Measurements from ENCODE around the gene C16orf92. TPM values are rescaled to one million over a fixed set of nuclear protein-coding genes. Genes with fewer than 3 reads are reported as not detected.
"Not testable (repeated sequence)": the region's sequence is repeated elsewhere in the genome, so short reads cannot be mapped to it uniquely, and the experiment has no call there.

The C16orf92 gene
- polyA plus RNA-seq, 2 donors = not detected

- H3K4me1 ChIP-seq (ENCODE audit: control insufficient read depth in 2 of 2, insufficient read depth in 2 of 2, low read length in 1 of 2) = peaks cover 0 to 2% of the 10 kb centered on the region in 2 donors
- no peak overlapping the region for H3K27ac ChIP-seq (ENCODE audit: low read depth in 2 of 2, low read length in 1 of 2)
- H3K36me3 ChIP-seq (ENCODE audit: control insufficient read depth in 2 of 2, insufficient read depth in 2 of 2, low read length in 1 of 2) = no peaks in the 10 kb centered on the region
- no peak overlapping the region for H3K4me3 ChIP-seq (ENCODE audit: low read depth in 1 of 2, low read length in 2 of 2)
- H3K27me3 ChIP-seq (ENCODE audit: control insufficient read depth in 1 of 2, insufficient read depth in 2 of 2, low read length in 2 of 2) = peaks cover 0 to 17% of the 10 kb centered on the region in 2 donors
- no peaks in the 10 kb centered on the region for H3K9me3 ChIP-seq (ENCODE audit: control insufficient read depth in 2 of 2, insufficient read depth in 1 of 2, low read depth in 1 of 2, low read length in 1 of 2)
- 25% methylated on average over 12 of the region's 12 CpGs for WGBS, 2 donors
Observed at GRCh38 chr16:30032083-30032819, 9.3 kb downstream of the C16orf92 start.

GRCh38 chr16:30033270-30033669 is 10.3 kb downstream of the C16orf92 start:
- H3K4me3 ChIP-seq (ENCODE audit: low read depth in 1 of 2, low read length in 2 of 2) = no peak overlapping the region
- peaks cover 0 to 2% of the 10 kb centered on the region in 2 donors for H3K4me1 ChIP-seq (ENCODE audit: control insufficient read depth in 2 of 2, insufficient read depth in 2 of 2, low read length in 1 of 2)
- WGBS, 2 donors = 67 to 68% methylated on average over 7 of the region's 7 CpGs
- H3K36me3 ChIP-seq (ENCODE audit: control insufficient read depth in 2 of 2, insufficient read depth in 2 of 2, low read length in 1 of 2) = no peaks in the 10 kb centered on the region
- H3K27ac ChIP-seq (ENCODE audit: low read depth in 2 of 2, low read length in 1 of 2) = no peak overlapping the region
- no peaks in the 10 kb centered on the region for H3K9me3 ChIP-seq (ENCODE audit: control insufficient read depth in 2 of 2, insufficient read depth in 1 of 2, low read depth in 1 of 2, low read length in 1 of 2)
- peaks cover 0 to 17% of the 10 kb centered on the region in 2 donors for H3K27me3 ChIP-seq (ENCODE audit: control insufficient read depth in 1 of 2, insufficient read depth in 2 of 2, low read length in 2 of 2)

- 66 to 71% methylated on average over 5 of the region's 5 CpGs for WGBS, 2 donors
- no peaks in the 10 kb centered on the region for H3K9me3 ChIP-seq (ENCODE audit: control insufficient read depth in 2 of 2, insufficient read depth in 1 of 2, low read depth in 1 of 2, low read length in 1 of 2)
- no peaks in the 10 kb centered on the region for H3K27me3 ChIP-seq (ENCODE audit: control insufficient read depth in 1 of 2, insufficient read depth in 2 of 2, low read length in 2 of 2)
- no peak overlapping the region for H3K27ac ChIP-seq (ENCODE audit: low read depth in 2 of 2, low read length in 1 of 2)
- no peaks in the 10 kb centered on the region for H3K4me1 ChIP-seq (ENCODE audit: control insufficient read depth in 2 of 2, insufficient read depth in 2 of 2, low read length in 1 of 2)
- no peaks in the 10 kb centered on the region for H3K36me3 ChIP-seq (ENCODE audit: control insufficient read depth in 2 of 2, insufficient read depth in 2 of 2, low read length in 1 of 2)
- H3K4me3 ChIP-seq (ENCODE audit: low read depth in 1 of 2, low read length in 2 of 2) = no peak overlapping the region
Observed at GRCh38 chr16:30040221-30040620, 17.2 kb downstream of the C16orf92 start.

GRCh38 chr16:30040690-30041089 is 17.7 kb downstream of the C16orf92 start:
- not testable (repeated sequence) for H3K9me3 ChIP-seq (ENCODE audit: control insufficient read depth in 2 of 2, insufficient read depth in 1 of 2, low read depth in 1 of 2, low read length in 1 of 2); H3K4me3 ChIP-seq (ENCODE audit: low read depth in 1 of 2, low read length in 2 of 2); H3K4me1 ChIP-seq (ENCODE audit: control insufficient read depth in 2 of 2, insufficient read depth in 2 of 2, low read length in 1 of 2); H3K36me3 ChIP-seq (ENCODE audit: control insufficient read depth in 2 of 2, insufficient read depth in 2 of 2, low read length in 1 of 2); H3K27me3 ChIP-seq (ENCODE audit: control insufficient read depth in 1 of 2, insufficient read depth in 2 of 2, low read length in 2 of 2); H3K27ac ChIP-seq (ENCODE audit: low read depth in 2 of 2, low read length in 1 of 2)
- WGBS, 2 donors = 87 to 88% methylated on average over 5 of the region's 5 CpGs

GRCh38 chr16:30041841-30042240 is 18.8 kb downstream of the C16orf92 start:
- no peaks in the 10 kb centered on the region for H3K27me3 ChIP-seq (ENCODE audit: control insufficient read depth in 1 of 2, insufficient read depth in 2 of 2, low read length in 2 of 2)
- no peaks in the 10 kb centered on the region for H3K36me3 ChIP-seq (ENCODE audit: control insufficient read depth in 2 of 2, insufficient read depth in 2 of 2, low read length in 1 of 2)
- no peaks in the 10 kb centered on the region for H3K4me1 ChIP-seq (ENCODE audit: control insufficient read depth in 2 of 2, insufficient read depth in 2 of 2, low read length in 1 of 2)
- H3K9me3 ChIP-seq (ENCODE audit: control insufficient read depth in 2 of 2, insufficient read depth in 1 of 2, low read depth in 1 of 2, low read length in 1 of 2) = no peaks in the 10 kb centered on the region
- 12 to 18% methylated on average over 5 of the region's 5 CpGs for WGBS, 2 donors
- no peak overlapping the region for H3K4me3 ChIP-seq (ENCODE audit: low read depth in 1 of 2, low read length in 2 of 2)
- H3K27ac ChIP-seq (ENCODE audit: low read depth in 2 of 2, low read length in 1 of 2) = no peak overlapping the region

- Histone ChIP-seq H3K9me3 (ENCODE audit: control insufficient read depth in 2 of 2, insufficient read depth in 1 of 2, low read depth in 1 of 2, low read length in 1 of 2) (no peaks in the 10 kb centered on the region), H3K4me1 (ENCODE audit: control insufficient read depth in 2 of 2, insufficient read depth in 2 of 2, low read length in 1 of 2) (peaks cover 0 to 3% of the 10 kb centered on the region in 2 donors), H3K4me3 (ENCODE audit: low read depth in 1 of 2, low read length in 2 of 2) (no peak overlapping the region), H3K27ac (ENCODE audit: low read depth in 2 of 2, low read length in 1 of 2) (no peak overlapping the region), H3K27me3 (ENCODE audit: control insufficient read depth in 1 of 2, insufficient read depth in 2 of 2, low read length in 2 of 2) (no peaks in the 10 kb centered on the region), H3K36me3 (ENCODE audit: control insufficient read depth in 2 of 2, insufficient read depth in 2 of 2, low read length in 1 of 2) (no peaks in the 10 kb centered on the region)
- whole genome bisulfite sequencing, 2 donors = 52% methylated on average over 8 of the region's 8 CpGs
Observed at GRCh38 chr16:30046178-30046577, 23.2 kb downstream of the C16orf92 start.

GRCh38 chr16:30046588-30046987 is 23.6 kb downstream of the C16orf92 start:
- H3K9me3 ChIP-seq (ENCODE audit: control insufficient read depth in 2 of 2, insufficient read depth in 1 of 2, low read depth in 1 of 2, low read length in 1 of 2) = no peaks in the 10 kb centered on the region
- H3K36me3 ChIP-seq (ENCODE audit: control insufficient read depth in 2 of 2, insufficient read depth in 2 of 2, low read length in 1 of 2) = no peaks in the 10 kb centered on the region
- WGBS, 2 donors = 91 to 100% methylated on average over 1 of the region's 1 CpG
- no peak overlapping the region for H3K4me3 ChIP-seq (ENCODE audit: low read depth in 1 of 2, low read length in 2 of 2)
- H3K27ac ChIP-seq (ENCODE audit: low read depth in 2 of 2, low read length in 1 of 2) = no peak overlapping the region
- peaks cover 0 to 3% of the 10 kb centered on the region in 2 donors for H3K4me1 ChIP-seq (ENCODE audit: control insufficient read depth in 2 of 2, insufficient read depth in 2 of 2, low read length in 1 of 2)
- H3K27me3 ChIP-seq (ENCODE audit: control insufficient read depth in 1 of 2, insufficient read depth in 2 of 2, low read length in 2 of 2) = no peaks in the 10 kb centered on the region

- Histone ChIP-seq H3K4me1 (ENCODE audit: control insufficient read depth in 2 of 2, insufficient read depth in 2 of 2, low read length in 1 of 2) (peaks cover 7 to 8% of the 10 kb centered on the region in 2 donors), H3K27me3 (ENCODE audit: control insufficient read depth in 1 of 2, insufficient read depth in 2 of 2, low read length in 2 of 2) (no peaks in the 10 kb centered on the region), H3K4me3 (ENCODE audit: low read depth in 1 of 2, low read length in 2 of 2) (no peak overlapping the region), H3K27ac (ENCODE audit: low read depth in 2 of 2, low read length in 1 of 2) (no peak overlapping the region), H3K9me3 (ENCODE audit: control insufficient read depth in 2 of 2, insufficient read depth in 1 of 2, low read depth in 1 of 2, low read length in 1 of 2) (no peaks in the 10 kb centered on the region), H3K36me3 (ENCODE audit: control insufficient read depth in 2 of 2, insufficient read depth in 2 of 2, low read length in 1 of 2) (no peaks in the 10 kb centered on the region)
- 57 to 70% methylated on average over 8 of the region's 8 CpGs for WGBS, 2 donors
Observed at GRCh38 chr16:30049871-30050270, 26.9 kb downstream of the C16orf92 start.

GRCh38 chr16:30051518-30051917 is 28.5 kb downstream of the C16orf92 start:
- H3K4me1 ChIP-seq (ENCODE audit: control insufficient read depth in 2 of 2, insufficient read depth in 2 of 2, low read length in 1 of 2) = peaks cover 10 to 11% of the 10 kb centered on the region in 2 donors
- WGBS, 2 donors = 70 to 72% methylated on average over 3 of the region's 3 CpGs
- no peaks in the 10 kb centered on the region for H3K36me3 ChIP-seq (ENCODE audit: control insufficient read depth in 2 of 2, insufficient read depth in 2 of 2, low read length in 1 of 2)

More at GRCh38 chr16:30051518-30051917, 28.5 kb downstream of the C16orf92 start:
- no peaks in the 10 kb centered on the region for H3K27me3 ChIP-seq (ENCODE audit: control insufficient read depth in 1 of 2, insufficient read depth in 2 of 2, low read length in 2 of 2)
- H3K27ac ChIP-seq (ENCODE audit: low read depth in 2 of 2, low read length in 1 of 2) = peak overlapping the region in 1 of 2 donors; percentile 44
- no peak overlapping the region for H3K4me3 ChIP-seq (ENCODE audit: low read depth in 1 of 2, low read length in 2 of 2)
- no peaks in the 10 kb centered on the region for H3K9me3 ChIP-seq (ENCODE audit: control insufficient read depth in 2 of 2, insufficient read depth in 1 of 2, low read depth in 1 of 2, low read length in 1 of 2)

All from esophagus (tissue), 2 donors.